ENCODE data around the gene OTUD5. TPM values are rescaled to one million over a fixed set of nuclear protein-coding genes. Genes with fewer than 3 reads are reported as not detected.

The OTUD5 gene
- total RNA-seq, 2 donors from 2014 or later: 28.4 to 40.5 TPM

- Histone ChIP-seq H3K4me3 (no peak overlapping the region), H3K4me1 (ENCODE audit: control insufficient read depth in 1 of 2, low read depth in 2 of 2) (peaks cover 0 to 2% of the 10 kb centered on the region in 2 donors), H3K36me3 (peaks cover 2% of the 10 kb centered on the region), H3K27me3 (replicated peaks; ENCODE audit: insufficient read depth) (no peaks in the 10 kb centered on the region), H3K27ac (no peak overlapping the region), H3K9me3 (no peaks in the 10 kb centered on the region)
- ATAC-seq (ENCODE audit: insufficient number of reproducible peaks, low FRiP score, low read depth) (no peak), DNase-seq (ENCODE audit: low spot score) (no peak)
- TF ChIP-seq CTCF (IDR thresholded peaks at IDR 0.05): no peak
Observed at GRCh38 chrX:48974574-48974973, 17.2 kb upstream of the OTUD5 start.

DNA sequence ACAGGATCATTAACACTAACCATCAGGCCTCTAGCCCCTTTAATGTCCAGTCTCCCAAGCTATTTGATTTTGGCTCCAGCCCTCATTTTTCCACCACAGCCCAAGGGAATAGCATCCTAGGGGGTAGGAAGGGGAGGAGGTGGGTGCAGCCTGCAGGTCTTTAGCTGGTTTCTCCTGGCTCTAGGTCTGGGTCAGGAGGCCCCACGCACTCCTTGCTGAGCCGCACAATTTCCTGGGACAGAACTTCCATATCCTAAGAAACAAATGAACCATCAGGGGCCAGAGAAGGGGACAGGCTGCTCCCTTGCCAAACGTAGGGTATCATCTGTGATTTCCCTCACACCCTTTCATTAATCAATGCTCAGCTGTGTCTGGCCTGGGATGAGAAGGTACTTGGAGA lies 16.6 kb upstream of the OTUD5 start:
- no peaks in the 10 kb centered on the region for H3K27me3 ChIP-seq (replicated peaks; ENCODE audit: insufficient read depth)
- H3K4me1 ChIP-seq (ENCODE audit: control insufficient read depth in 1 of 2, low read depth in 2 of 2): peaks cover 0 to 2% of the 10 kb centered on the region in 2 donors
- peaks cover 2% of the 10 kb centered on the region for H3K36me3 ChIP-seq
- no peak for TF ChIP-seq CTCF (IDR thresholded peaks at IDR 0.05)
- no peak overlapping the region for H3K27ac ChIP-seq
- DNase-seq (ENCODE audit: low spot score) (no peak), ATAC-seq (ENCODE audit: insufficient number of reproducible peaks, low FRiP score, low read depth) (no peak)
- no peak overlapping the region for H3K4me3 ChIP-seq
- H3K9me3 ChIP-seq: no peaks in the 10 kb centered on the region

DNA sequence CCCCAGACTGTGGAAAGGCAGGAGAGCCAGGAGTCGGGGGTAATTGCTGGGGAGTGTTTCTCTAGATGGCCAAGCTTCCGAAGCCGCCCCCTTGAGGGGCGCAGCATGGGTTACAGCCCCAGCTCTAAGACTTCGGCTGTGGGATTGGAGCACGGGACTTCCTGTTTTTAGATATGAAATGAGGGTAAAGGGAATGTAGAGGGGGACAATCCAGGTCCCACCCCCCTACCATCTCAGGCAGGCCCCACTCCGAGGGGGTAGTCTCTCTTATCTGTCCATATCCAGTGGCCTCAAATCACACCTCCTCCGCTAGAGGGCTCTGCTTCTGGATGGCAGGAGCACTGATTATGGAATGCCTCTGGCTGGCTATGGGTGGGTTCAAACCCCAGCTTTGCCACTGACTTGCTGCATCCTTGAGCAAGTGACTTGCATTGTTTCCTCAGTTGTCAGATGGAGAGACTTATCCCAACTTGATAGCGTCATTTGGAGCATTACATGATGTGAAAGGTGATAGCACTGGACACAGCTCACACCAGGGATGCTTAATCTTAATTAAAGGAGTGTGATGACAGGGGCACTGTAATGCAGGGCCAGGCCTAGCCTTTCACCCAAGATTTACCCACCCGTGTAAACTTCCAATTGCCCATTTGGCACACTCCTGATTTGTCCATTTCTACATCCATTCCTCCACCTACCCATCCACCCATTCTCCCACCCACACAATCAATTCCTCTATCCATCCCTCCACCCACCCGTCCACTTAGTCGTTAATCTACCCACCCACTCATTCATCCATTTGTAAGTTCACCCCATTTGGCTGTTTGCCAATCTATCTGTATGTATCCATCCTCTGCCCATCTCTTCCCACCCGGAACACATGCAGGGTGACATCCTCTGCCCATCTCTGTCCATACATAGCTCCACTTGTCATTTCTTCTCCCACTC lies 15.1 kb upstream of the OTUD5 start:
- ATAC-seq (ENCODE audit: insufficient number of reproducible peaks, low FRiP score, low read depth) (no peak), DNase-seq (ENCODE audit: low spot score) (no peak)
- no peaks in the 10 kb centered on the region for H3K36me3 ChIP-seq
- H3K27me3 ChIP-seq (replicated peaks; ENCODE audit: insufficient read depth): no peaks in the 10 kb centered on the region
- H3K4me3 ChIP-seq: peak overlapping the region; percentile 73
- peak overlapping the region; percentile 43 to 64 for H3K27ac ChIP-seq
- H3K9me3 ChIP-seq: no peaks in the 10 kb centered on the region
- H3K4me1 ChIP-seq (ENCODE audit: control insufficient read depth in 1 of 2, low read depth in 2 of 2): peaks cover 0 to 2% of the 10 kb centered on the region in 2 donors
- peak; percentile 35 for TF ChIP-seq CTCF (IDR thresholded peaks at IDR 0.05)

GRCh38 chrX:48971249-48972219 lies 14.1 kb upstream of the OTUD5 start, which contains the start of gene KCND1:
Gene KCND1 (minus strand): TSS chrX:48971844. CDS start chrX:48970271, 1,573 bp downstream.
- no peak for TF ChIP-seq CTCF (IDR thresholded peaks at IDR 0.05)
- peak within 1 kb of the TSS; percentile 43 to 64 for H3K27ac ChIP-seq
- no peak for DNase-seq (ENCODE audit: low spot score)
- no peak for ATAC-seq (ENCODE audit: insufficient number of reproducible peaks, low FRiP score, low read depth)
- peak within 1 kb of the TSS; percentile 73 for H3K4me3 ChIP-seq
- no peaks in the 10 kb centered on the region for H3K9me3 ChIP-seq
- no peaks in the 10 kb centered on the region for H3K27me3 ChIP-seq (replicated peaks; ENCODE audit: insufficient read depth)
- peaks cover 0 to 2% of the 10 kb centered on the region in 2 donors for H3K4me1 ChIP-seq (ENCODE audit: control insufficient read depth in 1 of 2, low read depth in 2 of 2)
- H3K36me3 ChIP-seq: no peaks in the 10 kb centered on the region
